MM.1S (cell line): ENCODE results near the gene FAM186B.

Source experiments
- EZH2 ChIP-seq: fragments of 300-600 bp; sonication (generic); optimal IDR thresholded peaks from 2 replicates; pipeline ENCODE3; 2017; ENCODE audit warnings: low read depth, mild to moderate bottlenecking, antibody characterized with exemption, low read length, mixed read lengths
- EZH2phosphoT487 ChIP-seq: fragments of 300-600 bp; sonication (generic); IDR thresholded peaks from 2 replicates; pipeline ENCODE4 v1.6.1; 2018; ENCODE audit warnings: antibody characterized with exemption, low read length
- TF ChIP-seq, protein P1 (sequence below): fragments of 300-600 bp; sonication (generic); IDR thresholded peaks from 2 replicates; pipeline ENCODE4 v1.5.1; 2016; ENCODE audit warnings: antibody characterized with exemption, low read length, mixed read lengths

GRCh38 chr12:49541911-49542505, 63.4 kb downstream of the FAM186B start:
- TF ChIP-seq, protein P1, sequence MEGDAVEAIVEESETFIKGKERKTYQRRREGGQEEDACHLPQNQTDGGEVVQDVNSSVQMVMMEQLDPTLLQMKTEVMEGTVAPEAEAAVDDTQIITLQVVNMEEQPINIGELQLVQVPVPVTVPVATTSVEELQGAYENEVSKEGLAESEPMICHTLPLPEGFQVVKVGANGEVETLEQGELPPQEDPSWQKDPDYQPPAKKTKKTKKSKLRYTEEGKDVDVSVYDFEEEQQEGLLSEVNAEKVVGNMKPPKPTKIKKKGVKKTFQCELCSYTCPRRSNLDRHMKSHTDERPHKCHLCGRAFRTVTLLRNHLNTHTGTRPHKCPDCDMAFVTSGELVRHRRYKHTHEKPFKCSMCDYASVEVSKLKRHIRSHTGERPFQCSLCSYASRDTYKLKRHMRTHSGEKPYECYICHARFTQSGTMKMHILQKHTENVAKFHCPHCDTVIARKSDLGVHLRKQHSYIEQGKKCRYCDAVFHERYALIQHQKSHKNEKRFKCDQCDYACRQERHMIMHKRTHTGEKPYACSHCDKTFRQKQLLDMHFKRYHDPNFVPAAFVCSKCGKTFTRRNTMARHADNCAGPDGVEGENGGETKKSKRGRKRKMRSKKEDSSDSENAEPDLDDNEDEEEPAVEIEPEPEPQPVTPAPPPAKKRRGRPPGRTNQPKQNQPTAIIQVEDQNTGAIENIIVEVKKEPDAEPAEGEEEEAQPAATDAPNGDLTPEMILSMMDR: no peak
- no peak for TF ChIP-seq EZH2
- TF ChIP-seq EZH2phosphoT487: no peak
